Measurements from ENCODE around the gene SLX9.

SLX9 gene

DNA sequence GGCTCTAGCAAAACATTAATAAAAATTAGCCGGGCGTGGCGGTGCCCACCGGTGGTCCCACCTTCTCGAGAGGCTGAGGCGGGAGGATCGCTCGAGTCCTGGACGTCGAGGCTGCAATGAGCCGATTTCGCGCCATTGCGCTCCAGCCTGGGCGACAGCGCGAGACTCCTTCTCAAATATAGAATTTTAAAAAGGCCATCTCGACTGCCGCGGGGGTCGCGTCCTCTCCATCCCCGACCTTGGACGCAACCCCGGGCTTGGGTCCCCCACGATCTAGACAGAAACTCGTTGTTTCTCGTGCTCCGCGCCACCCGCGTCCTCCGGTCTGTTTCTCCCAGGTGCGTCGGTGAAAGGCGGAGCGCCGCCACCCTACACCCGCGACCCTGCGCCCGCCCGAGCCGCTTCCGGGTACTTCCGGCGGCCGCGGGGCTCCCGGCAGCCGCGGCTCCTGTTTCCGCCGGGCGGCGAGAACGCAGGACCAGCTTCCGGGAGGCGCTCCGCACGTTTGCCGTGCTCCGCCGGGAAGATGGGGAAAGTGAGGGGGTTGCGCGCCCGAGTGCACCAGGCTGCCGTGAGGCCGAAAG, at the start of gene SLX9:
Gene SLX9, plus strand, starts transcription at position 498 of the 584 bp plus-strand sequence. Its CDS starts 29 bp downstream, at position 527.
- DNase-seq = peak; percentile 80

DNA sequence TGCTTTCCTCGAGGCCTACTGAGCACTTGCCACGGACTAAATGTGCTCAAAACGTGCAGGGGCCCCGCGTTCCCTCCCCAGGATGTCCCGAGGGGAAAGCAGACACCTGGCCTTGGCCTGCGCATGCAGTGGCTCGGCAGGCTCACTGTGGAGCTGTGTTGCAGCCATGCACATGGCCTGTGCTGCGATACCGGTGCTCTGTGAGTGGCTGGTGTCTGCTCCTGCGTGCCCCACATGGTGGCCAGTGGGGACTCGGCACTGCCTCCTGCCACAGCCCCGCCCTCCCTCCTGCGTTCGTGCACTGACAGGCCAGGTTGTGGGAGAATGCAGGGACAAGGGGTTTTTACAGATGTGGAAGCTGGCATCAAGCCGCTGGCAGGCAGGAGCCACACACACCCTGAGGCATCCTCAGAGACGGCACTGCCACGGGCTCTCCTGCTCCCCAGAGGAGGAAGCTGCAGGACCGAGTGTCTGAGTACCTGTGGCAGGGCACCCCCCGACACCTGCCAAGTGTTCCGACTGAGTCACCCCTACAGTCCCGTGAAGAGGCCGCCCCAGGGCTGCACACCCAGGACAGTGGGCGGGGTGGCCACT, 49.4 kb upstream of the SLX9 start:
- DNase-seq = no peak

DNA sequence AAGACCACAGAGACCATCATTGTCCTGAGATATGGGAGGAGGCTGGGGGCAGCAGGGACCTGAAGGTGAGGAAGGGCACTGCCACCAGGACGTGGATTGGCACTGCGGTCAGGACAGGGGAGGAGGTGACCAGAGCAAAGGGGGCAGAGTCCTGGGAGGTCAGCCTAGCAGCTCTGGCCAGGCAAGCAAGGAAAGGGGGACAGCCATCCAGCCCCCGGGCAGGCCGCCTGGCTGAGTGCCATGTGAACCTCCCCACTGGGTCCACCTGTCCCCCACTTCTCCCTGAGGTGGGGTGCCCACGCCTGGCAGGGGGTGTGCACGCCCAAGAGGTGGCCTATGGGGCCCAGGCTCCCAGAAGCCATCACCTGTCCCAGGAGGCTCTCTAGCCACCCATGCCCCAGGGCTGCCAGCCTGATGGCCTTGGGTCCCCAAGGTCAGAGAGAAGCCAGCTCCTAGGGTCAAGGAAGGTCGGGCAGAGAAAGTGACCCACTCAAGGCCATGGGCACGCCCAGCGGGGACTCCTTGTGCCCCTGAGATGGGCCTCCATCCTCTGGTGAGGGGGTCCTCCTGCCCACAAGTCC, 48.8 kb upstream of the SLX9 start:
- no peak for DNase-seq

DNA sequence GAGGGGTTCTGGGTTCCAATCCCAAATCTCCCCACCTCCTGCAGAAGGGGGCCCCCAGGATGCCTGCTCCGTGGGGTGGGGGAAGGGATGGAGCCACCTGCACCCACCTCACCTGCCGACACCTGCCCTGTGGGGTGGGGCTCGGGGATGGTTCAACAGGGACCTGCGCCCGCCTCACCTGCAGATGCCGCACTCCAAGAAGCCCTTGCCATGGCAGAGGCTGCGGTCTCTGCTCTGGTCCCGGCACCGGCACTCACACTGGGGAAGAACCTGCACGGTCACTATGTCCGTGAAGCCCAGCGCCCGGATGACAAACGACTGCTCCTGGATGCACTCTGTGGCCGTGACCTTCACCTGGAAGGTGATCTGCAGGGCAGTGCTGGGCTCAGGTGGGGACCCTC, 48.2 kb upstream of the SLX9 start:
- DNase-seq = no peak

- DNase-seq = peak; percentile 17
Measured at GRCh38 chr21:44892095-44892494, 47.7 kb upstream of the SLX9 start.

- peak; percentile 39 for DNase-seq
Measured at GRCh38 chr21:44892536-44893277, 47.1 kb upstream of the SLX9 start.

GRCh38 chr21:44893278-44893556, 46.6 kb upstream of the SLX9 start:
- no peak for DNase-seq

GRCh38 chr21:44893948-44894656, 45.7 kb upstream of the SLX9 start:
- no peak for DNase-seq

GRCh38 chr21:44894687-44895302, 45.0 kb upstream of the SLX9 start:
- no peak for DNase-seq

GRCh38 chr21:44895859-44896258, 44.0 kb upstream of the SLX9 start:
- DNase-seq = no peak

- DNase-seq = no peak
Measured at GRCh38 chr21:44896561-44897286, 43.1 kb upstream of the SLX9 start.

GRCh38 chr21:44897326-44898010, 42.4 kb upstream of the SLX9 start:
- DNase-seq = no peak

GRCh38 chr21:44898011-44898488, 41.8 kb upstream of the SLX9 start:
- no peak for DNase-seq

GRCh38 chr21:44898851-44899767, 40.7 kb upstream of the SLX9 start:
- no peak for DNase-seq

DNA sequence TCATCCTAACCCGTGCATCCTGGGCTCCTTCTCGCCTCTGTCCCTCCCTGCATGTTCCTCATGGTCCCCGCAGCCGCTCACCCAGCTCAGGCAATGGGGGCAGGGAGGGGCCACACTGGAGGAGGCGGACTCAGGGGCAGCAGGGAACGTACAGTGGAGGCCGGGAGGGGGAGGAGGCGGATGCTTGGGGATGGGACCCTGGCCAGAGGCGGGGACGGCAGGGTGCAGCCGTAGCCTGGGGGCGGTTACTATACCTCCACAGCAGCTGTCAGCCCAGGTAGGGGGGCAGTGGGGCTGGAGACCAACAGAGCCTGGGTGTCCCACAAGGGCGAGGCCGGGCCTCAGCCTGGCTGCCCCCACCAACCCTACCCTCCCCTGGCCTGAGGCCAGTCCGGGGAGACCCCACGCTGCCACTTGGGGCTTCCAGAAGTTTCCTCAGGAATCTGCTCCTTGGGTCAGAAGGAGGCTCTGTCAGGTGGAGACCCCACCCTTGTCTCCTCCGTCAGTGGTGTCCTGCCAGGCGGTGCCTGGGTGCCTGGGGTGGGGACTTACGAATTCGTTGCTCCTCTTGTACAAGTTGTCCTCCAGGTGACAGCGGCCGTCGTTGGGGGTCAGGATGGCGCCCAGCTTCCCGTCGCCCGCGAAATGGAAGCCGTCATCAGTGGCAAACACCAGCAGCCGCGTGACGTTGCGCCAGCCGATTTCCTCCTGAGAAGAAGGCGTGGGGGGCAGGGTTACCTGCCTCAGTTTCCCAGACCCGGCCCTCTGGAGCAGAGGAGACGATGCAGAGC, 39.9 kb upstream of the SLX9 start:
- no peak for DNase-seq

DNA sequence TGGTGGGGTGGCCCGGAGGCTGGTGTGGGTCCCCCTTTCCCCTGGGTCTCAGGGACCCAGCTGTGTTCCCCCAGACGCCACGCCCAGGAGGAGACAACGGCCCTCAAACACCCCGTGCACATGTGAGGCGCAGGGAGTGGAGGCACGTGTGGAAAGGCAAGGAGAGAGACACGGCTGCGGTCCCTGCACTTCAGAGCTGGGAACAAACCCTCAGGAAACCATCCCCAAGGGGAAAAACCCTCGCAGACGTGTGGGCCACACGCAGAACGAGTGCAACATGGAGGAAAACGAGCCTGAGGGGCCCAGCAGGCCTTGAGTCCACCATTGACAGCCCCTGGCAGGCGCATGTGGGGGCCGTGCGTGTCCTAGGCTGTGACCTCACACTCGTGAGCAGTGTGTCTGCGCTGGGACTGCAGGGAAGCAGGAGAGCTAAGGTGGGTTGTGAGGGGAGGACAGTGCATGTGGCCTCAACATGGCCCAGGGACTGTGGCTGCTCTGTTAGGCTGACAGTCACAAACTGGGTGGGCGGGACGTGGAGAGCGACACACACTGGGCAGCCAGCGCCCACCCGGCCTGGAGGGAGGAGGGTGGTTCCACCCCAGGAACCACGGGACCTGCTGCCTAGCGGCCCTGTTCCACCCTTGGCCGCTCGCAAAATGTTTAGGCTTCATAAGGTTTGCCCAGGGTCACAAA, 39.1 kb upstream of the SLX9 start:
- no peak for DNase-seq

DNA sequence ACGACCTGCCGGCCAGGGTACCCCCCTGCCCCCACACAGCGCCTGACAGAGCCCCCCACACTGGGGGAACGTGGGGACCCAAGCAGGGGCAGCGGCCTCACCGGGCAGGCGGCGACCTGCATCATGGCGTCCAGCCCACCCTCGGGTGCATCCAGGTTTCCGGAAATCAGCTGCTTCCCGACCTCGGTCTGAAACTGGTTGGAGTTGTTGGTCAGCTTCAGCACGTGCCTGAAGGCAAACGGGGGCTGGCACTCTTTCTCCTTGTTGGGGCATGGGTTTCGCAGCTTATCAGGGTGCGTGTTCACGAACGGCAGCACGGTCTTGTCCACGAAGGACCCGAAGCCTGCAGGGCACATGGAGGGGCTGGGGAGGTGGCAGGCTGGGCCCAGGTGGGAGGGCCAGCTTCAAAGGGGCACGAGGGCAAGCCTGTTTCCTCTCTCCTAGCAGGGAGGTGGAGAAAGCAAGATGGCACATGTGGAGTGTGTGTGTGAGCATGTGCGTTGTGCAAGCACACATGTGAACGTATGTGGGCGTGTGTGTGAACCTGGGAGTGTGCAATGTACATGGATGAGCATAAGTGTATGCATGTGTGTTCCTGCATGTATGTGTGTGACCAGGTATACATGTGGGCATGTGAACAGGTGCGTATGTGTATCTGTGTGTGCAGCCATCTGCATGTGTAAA, 38.3 kb upstream of the SLX9 start:
- no peak for DNase-seq
